Measurements from ENCODE around the gene SNX20. TPM values are rescaled to one million over a fixed set of nuclear protein-coding genes. Genes with fewer than 3 reads are reported as not detected.
A peak's percentile ranks its signal among the peaks of the same experiment; 100 is the strongest.

SNX20 gene
- total RNA-seq, 2 donors from 2014 or later = 0.86 to 1.6 TPM

- no peak overlapping the region for H3K4me3 ChIP-seq
- peaks cover 7% of the 10 kb centered on the region for H3K9me3 ChIP-seq
- H3K36me3 ChIP-seq = no peaks in the 10 kb centered on the region
- no peaks in the 10 kb centered on the region for H3K27me3 ChIP-seq
- no peak for DNase-seq
- H3K9ac ChIP-seq (ENCODE audit: low read depth in 2 of 2, low read length in 2 of 2) = no peak overlapping the region
- no peaks in the 10 kb centered on the region for H3K4me1 ChIP-seq
- TF ChIP-seq CTCF (IDR thresholded peaks at IDR 0.05) = no peak
- no peak overlapping the region for H3K27ac ChIP-seq
- intact Hi-C loops (cut with DNase I) = loop anchor here (5.0 to 10.0 kb wide), 4 partner anchors 79 to 454 kb away; no protein-coding TSS in a partner anchor
These were observed 12.6 kb downstream of the SNX20 start for GRCh38 chr16:50668368-50669008.

- no peak overlapping the region for H3K27ac ChIP-seq
- no peak overlapping the region for H3K9ac ChIP-seq (ENCODE audit: low read depth in 2 of 2, low read length in 2 of 2)
- no peak for TF ChIP-seq CTCF (IDR thresholded peaks at IDR 0.05)
- no peaks in the 10 kb centered on the region for H3K4me1 ChIP-seq
- DNase-seq = no peak
- H3K4me3 ChIP-seq = no peak overlapping the region
- intact Hi-C loops (cut with DNase I) = loop anchor here (5.0 to 10.0 kb wide), 4 partner anchors 80 to 453 kb away; no protein-coding TSS in a partner anchor
- no peaks in the 10 kb centered on the region for H3K36me3 ChIP-seq
- peaks cover 7% of the 10 kb centered on the region for H3K9me3 ChIP-seq
- H3K27me3 ChIP-seq = no peaks in the 10 kb centered on the region
These were observed 13.4 kb downstream of the SNX20 start for GRCh38 chr16:50667497-50668367.

- H3K9ac ChIP-seq (ENCODE audit: low read depth in 2 of 2, low read length in 2 of 2) = no peak overlapping the region
- TF ChIP-seq CTCF (IDR thresholded peaks at IDR 0.05) = no peak
- no peak overlapping the region for H3K27ac ChIP-seq
- no peaks in the 10 kb centered on the region for H3K4me1 ChIP-seq
- no peaks in the 10 kb centered on the region for H3K27me3 ChIP-seq
- H3K4me3 ChIP-seq = no peak overlapping the region
- no peaks in the 10 kb centered on the region for H3K36me3 ChIP-seq
- intact Hi-C loops (cut with DNase I) = loop anchor here (5.0 to 10.0 kb wide), 4 partner anchors 80 to 452 kb away; no protein-coding TSS in a partner anchor
- peaks cover 4% of the 10 kb centered on the region for H3K9me3 ChIP-seq
- no peak for DNase-seq
These were observed 14.2 kb downstream of the SNX20 start for GRCh38 chr16:50666658-50667496.

GRCh38 chr16:50665128-50665878 is 15.8 kb downstream of the SNX20 start:
- DNase-seq = peak; percentile 87
- H3K36me3 ChIP-seq = no peaks in the 10 kb centered on the region
- H3K9me3 ChIP-seq = no peaks in the 10 kb centered on the region
- peak; percentile 77 for TF ChIP-seq CTCF (IDR thresholded peaks at IDR 0.05)
- H3K9ac ChIP-seq (ENCODE audit: low read depth in 2 of 2, low read length in 2 of 2) = peak overlapping the region in 1 of 2 donors; percentile 56
- no peaks in the 10 kb centered on the region for H3K27me3 ChIP-seq
- intact Hi-C loops (cut with DNase I) = loop anchor here (5.0 to 10.0 kb wide), 4 partner anchors 82 to 451 kb away; no protein-coding TSS in a partner anchor
- H3K27ac ChIP-seq = no peak overlapping the region
- H3K4me3 ChIP-seq = peak overlapping the region; percentile 22
- no peaks in the 10 kb centered on the region for H3K4me1 ChIP-seq

Data from colonic mucosa (tissue), 4 donors.